ENCODE results near the gene SERPINA12. TPM values are rescaled to one million over a fixed set of nuclear protein-coding genes. Genes with fewer than 3 reads are reported as not detected.
"Not testable (repeated sequence)": the region's sequence is repeated elsewhere in the genome, so short reads cannot be mapped to it uniquely, and the experiment has no call there.

Gene SERPINA12
- total and polyA plus RNA-seq, 8 donors, result not detected

- Histone ChIP-seq H3K4me1 (no peaks in the 10 kb centered on the region), H3K36me3 (no peaks in the 10 kb centered on the region), H3K27ac (no peak overlapping the region), H3K27me3 (peaks cover 0 to 8% of the 10 kb centered on the region in 2 donors), H3K4me3 (no peak overlapping the region), H3K9me3 (no peaks in the 10 kb centered on the region)
- ATAC-seq (no peak), DNase-seq (no peak)
- intact Hi-C loops (cut with DNase I), result no loop called here
- TF ChIP-seq, protein P1, sequence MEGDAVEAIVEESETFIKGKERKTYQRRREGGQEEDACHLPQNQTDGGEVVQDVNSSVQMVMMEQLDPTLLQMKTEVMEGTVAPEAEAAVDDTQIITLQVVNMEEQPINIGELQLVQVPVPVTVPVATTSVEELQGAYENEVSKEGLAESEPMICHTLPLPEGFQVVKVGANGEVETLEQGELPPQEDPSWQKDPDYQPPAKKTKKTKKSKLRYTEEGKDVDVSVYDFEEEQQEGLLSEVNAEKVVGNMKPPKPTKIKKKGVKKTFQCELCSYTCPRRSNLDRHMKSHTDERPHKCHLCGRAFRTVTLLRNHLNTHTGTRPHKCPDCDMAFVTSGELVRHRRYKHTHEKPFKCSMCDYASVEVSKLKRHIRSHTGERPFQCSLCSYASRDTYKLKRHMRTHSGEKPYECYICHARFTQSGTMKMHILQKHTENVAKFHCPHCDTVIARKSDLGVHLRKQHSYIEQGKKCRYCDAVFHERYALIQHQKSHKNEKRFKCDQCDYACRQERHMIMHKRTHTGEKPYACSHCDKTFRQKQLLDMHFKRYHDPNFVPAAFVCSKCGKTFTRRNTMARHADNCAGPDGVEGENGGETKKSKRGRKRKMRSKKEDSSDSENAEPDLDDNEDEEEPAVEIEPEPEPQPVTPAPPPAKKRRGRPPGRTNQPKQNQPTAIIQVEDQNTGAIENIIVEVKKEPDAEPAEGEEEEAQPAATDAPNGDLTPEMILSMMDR (IDR thresholded peaks at IDR 0.05), result no peak
These were observed 8.5 kb upstream of the SERPINA12 start for GRCh38 chr14:94517641-94518257.

- H3K4me3 ChIP-seq, result no peak overlapping the region
- TF ChIP-seq, protein P1 (IDR thresholded peaks at IDR 0.05), result no peak
- H3K4me1 ChIP-seq, result no peaks in the 10 kb centered on the region
- no peaks in the 10 kb centered on the region for H3K9me3 ChIP-seq
- H3K36me3 ChIP-seq, result no peaks in the 10 kb centered on the region
- ATAC-seq (no peak), DNase-seq (no peak)
- no peak overlapping the region for H3K27ac ChIP-seq
- intact Hi-C loops (cut with DNase I), result no loop called here
- H3K27me3 ChIP-seq, result peaks cover 0 to 8% of the 10 kb centered on the region in 2 donors
These were observed 8.0 kb upstream of the SERPINA12 start for GRCh38 chr14:94517248-94517640.

DNA sequence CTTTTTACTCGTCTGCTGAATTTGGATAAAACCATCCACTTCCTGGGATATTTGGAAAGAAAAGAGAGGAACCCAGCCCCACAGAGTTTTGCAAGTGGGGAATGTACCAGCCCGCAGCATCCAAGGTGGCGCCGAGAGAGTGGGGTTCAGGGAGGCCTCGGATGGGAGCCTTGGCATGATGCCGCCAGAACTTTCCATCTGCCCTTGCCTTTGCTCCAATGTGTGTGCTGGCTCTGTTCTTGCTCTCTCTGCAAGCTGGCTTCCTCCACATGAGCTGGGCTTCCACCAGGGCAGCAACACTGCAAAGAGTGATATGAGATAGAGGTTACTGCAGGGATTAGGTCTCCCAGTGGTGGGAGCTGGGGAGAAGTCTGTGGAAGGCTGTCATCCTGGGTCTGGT, 6.6 kb upstream of the SERPINA12 start:
- intact Hi-C loops (cut with DNase I), result no loop called here
- H3K9me3 ChIP-seq, result no peaks in the 10 kb centered on the region
- ATAC-seq (no peak), DNase-seq (no peak)
- no peaks in the 10 kb centered on the region for H3K4me1 ChIP-seq
- peaks cover 0 to 8% of the 10 kb centered on the region in 2 donors for H3K27me3 ChIP-seq
- H3K4me3 ChIP-seq, result no peak overlapping the region
- TF ChIP-seq, protein P1 (IDR thresholded peaks at IDR 0.05), result no peak
- H3K27ac ChIP-seq, result no peak overlapping the region
- H3K36me3 ChIP-seq, result no peaks in the 10 kb centered on the region

DNA sequence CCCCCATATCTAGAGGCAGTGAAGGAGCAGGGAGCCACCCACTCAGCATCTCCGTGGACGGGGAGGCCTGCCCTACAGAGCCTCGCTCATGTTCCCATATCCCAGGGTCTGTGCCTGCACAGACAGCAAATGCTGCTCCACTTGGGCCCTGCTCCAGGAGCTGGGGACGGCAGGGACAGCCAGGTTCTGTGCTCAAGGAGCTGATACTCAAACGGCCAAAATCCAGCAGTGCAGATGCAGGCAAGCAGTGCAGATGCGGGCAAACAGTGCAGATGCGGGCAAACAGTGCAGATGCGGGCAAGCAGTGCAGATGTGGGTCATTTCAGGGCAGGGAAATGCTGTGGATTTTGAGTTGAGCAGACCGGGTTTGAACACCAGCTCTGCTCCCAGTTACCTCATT, 6.2 kb upstream of the SERPINA12 start:
- Histone ChIP-seq H3K9me3 (no peaks in the 10 kb centered on the region), H3K27ac (no peak overlapping the region), H3K36me3 (no peaks in the 10 kb centered on the region), H3K4me1 (no peaks in the 10 kb centered on the region), H3K27me3 (peaks cover 0 to 8% of the 10 kb centered on the region in 2 donors), H3K4me3 (no peak overlapping the region)
- intact Hi-C loops (cut with DNase I), result no loop called here
- no peak for ATAC-seq
- TF ChIP-seq, protein P1 (IDR thresholded peaks at IDR 0.05), result no peak
- DNase-seq, result no peak

- Histone ChIP-seq H3K36me3 (no peaks in the 10 kb centered on the region), H3K27me3 (peaks cover 0 to 8% of the 10 kb centered on the region in 2 donors), H3K27ac (no peak overlapping the region), H3K4me3 (no peak overlapping the region), H3K9me3 (no peaks in the 10 kb centered on the region), H3K4me1 (no peaks in the 10 kb centered on the region)
- TF ChIP-seq, protein P1 (IDR thresholded peaks at IDR 0.05), result no peak
- intact Hi-C loops (cut with DNase I), result no loop called here
- DNase-seq, result no peak
- ATAC-seq, result no peak
These were observed 5.1 kb upstream of the SERPINA12 start for GRCh38 chr14:94514351-94514750.

- H3K27ac ChIP-seq; DNase-seq; H3K4me3 ChIP-seq; H3K36me3 ChIP-seq; H3K27me3 ChIP-seq; H3K4me1 ChIP-seq; intact Hi-C loops (cut with DNase I); H3K9me3 ChIP-seq; ATAC-seq: not testable (repeated sequence)
These were observed 1.2 kb upstream of the SERPINA12 start for GRCh38 chr14:94510481-94510880.

All from left lung (tissue), 10 donors.